K562 treated with DMSO at 1 percent for 4 hours (cell line): ENCODE results near the gene MAGEB6. TPM values are rescaled to one million over a fixed set of nuclear protein-coding genes. Genes with fewer than 3 reads are reported as not detected.

Experiments
- total RNA-seq: library from RNA; unstranded; fragments of 300-600 nt; gene quantifications from 2 replicates; pipeline ENCODE4 v1.2.3, GENCODE V29; 2022; ENCODE audit not compliant: insufficient read depth

Gene MAGEB6, protein sequence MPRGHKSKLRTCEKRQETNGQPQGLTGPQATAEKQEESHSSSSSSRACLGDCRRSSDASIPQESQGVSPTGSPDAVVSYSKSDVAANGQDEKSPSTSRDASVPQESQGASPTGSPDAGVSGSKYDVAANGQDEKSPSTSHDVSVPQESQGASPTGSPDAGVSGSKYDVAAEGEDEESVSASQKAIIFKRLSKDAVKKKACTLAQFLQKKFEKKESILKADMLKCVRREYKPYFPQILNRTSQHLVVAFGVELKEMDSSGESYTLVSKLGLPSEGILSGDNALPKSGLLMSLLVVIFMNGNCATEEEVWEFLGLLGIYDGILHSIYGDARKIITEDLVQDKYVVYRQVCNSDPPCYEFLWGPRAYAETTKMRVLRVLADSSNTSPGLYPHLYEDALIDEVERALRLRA
- total RNA-seq, result 0.33 and 0.68 TPM in 2 replicates

DNA sequence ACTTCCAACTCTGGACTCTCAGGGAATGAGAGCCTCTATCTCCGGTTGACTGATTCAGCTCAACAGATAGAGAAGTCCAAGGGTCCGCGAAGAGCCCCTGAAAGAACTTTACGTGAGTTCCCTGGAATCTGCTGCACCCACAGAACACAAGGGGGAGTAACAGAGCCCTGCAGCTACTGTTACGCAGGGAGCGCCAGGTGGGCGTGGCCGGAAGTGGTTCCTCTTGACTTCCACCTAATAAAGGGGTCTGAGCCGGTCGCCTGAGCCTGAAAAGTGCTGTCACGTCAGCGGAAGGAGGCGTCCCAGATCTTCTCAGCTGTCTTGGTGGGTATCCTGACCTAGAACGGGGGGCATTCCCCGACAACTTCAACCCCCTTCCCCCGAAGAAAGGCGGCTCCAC, at the start of gene MAGEB6:
Gene MAGEB6 (plus strand): TSS at position 237 of the 400 bp plus-strand sequence. CDS start 1,407 bp downstream, outside the sequence.

DNA sequence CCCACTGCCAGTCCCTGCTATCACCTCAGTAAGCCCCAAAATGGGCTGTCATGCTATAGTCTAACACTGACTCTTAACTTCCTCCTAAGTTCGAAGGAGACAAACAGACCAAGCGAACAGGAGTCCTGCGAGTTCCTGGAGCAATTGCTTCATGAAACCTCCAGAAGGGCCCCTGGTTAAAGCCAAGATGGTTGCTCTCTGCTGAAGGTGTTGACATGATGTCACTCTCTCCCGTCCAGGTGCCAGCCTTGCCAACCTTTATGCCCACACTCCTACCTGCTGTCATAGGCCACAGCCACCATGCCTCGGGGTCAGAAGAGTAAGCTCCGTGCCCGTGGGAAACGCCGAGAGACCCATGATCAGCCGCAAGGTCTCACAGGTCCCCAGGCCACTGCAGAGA, 31.9 kb upstream of the MAGEB6 start, which contains the start of gene MAGEB6B:
Gene MAGEB6B (plus strand): TSS at position 301 of the 400 bp plus-strand sequence. CDS start 0 bp downstream, at position 301.

DNA sequence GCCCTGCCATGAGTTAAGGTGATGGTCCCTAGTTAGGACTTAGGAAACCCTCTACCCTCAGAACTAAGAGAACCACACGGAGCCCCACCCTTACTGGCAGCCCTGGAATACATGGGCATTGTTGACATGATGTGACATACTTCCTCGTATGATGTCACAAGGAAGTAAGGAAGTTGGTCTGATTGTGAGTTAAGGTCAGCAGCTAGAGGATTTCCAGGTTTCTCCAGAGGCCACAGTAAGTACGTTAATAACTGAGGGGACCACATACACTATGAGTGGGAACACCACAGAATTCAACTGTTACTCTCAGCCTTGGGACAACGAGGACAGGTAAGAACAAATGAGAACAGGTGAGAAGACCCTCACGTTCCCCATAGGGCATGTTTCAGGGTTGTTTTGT, 23.6 kb downstream of the MAGEB6 start, which contains the start of gene MAGEB5:
Gene MAGEB5 (plus strand): TSS at position 301 of the 400 bp plus-strand sequence. CDS start 1,133 bp downstream, outside the sequence.

Other genes starting within 250 kb of the MAGEB6 start
- not detected in 2 replicates for gene MAGEB18, start 54.1 kb upstream of the MAGEB6 start, total RNA-seq
- not detected in 2 replicates for gene MAGEB6B, start 31.8 kb upstream of the MAGEB6 start, total RNA-seq
- gene MAGEB5, start 23.7 kb downstream of the MAGEB6 start, total RNA-seq, result not detected in 2 replicates